ENCODE data around the gene PCP2.

DNA sequence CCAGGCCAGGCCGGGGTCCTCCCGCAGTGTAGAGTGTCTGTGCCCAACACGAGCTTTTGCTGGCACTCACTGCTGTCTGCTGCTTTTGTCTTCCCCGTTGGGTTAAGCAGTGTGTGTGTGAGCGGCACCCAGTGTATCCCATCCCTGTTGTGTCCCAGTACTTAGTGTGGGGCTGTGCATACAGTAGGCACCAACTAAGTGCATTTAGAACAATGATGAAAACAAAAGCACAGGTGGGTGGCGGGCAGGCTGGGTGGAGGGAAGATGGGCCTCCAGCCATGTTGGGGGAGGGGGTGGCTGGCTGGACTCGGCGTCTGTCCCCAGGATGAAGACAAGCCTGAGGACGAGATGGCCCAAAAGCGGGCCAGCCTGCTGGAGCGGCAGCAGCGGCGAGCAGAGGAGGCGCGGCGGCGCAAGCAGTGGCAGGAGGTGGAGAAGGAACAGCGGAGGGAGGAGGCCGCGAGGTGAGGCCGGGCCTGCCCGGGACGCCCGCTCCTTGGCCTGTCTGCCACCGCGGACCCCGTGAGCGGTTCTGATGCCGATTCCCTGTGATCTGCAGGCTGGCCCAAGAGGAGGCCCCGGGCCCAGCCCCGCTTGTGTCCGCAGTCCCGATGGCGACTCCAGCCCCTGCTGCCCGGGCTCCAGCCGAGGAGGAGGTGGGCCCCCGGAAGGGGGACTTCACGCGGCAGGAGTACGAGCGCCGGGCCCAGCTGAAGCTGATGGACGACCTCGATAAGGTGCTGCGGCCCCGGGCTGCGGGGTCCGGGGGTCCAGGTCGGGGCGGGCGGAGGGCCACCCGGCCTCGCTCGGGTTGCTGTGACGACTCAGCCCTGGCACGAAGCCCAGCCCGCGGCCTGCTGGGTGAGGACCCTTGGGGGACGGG is 18.4 kb downstream of the PCP2 start:
- TF ChIP-seq, protein P1, sequence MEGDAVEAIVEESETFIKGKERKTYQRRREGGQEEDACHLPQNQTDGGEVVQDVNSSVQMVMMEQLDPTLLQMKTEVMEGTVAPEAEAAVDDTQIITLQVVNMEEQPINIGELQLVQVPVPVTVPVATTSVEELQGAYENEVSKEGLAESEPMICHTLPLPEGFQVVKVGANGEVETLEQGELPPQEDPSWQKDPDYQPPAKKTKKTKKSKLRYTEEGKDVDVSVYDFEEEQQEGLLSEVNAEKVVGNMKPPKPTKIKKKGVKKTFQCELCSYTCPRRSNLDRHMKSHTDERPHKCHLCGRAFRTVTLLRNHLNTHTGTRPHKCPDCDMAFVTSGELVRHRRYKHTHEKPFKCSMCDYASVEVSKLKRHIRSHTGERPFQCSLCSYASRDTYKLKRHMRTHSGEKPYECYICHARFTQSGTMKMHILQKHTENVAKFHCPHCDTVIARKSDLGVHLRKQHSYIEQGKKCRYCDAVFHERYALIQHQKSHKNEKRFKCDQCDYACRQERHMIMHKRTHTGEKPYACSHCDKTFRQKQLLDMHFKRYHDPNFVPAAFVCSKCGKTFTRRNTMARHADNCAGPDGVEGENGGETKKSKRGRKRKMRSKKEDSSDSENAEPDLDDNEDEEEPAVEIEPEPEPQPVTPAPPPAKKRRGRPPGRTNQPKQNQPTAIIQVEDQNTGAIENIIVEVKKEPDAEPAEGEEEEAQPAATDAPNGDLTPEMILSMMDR (IDR thresholded peaks at IDR 0.05) = no peak
- no peak for TF ChIP-seq POLR2A (IDR thresholded peaks at IDR 0.05)

Measured in esophagus squamous epithelium (tissue), 4 donors.